ENCODE measurements around the gene CCR7.
"Not testable (repeated sequence)": the region's sequence is repeated elsewhere in the genome, so short reads cannot be mapped to it uniquely, and the experiment has no call there.

The CCR7 gene

DNA sequence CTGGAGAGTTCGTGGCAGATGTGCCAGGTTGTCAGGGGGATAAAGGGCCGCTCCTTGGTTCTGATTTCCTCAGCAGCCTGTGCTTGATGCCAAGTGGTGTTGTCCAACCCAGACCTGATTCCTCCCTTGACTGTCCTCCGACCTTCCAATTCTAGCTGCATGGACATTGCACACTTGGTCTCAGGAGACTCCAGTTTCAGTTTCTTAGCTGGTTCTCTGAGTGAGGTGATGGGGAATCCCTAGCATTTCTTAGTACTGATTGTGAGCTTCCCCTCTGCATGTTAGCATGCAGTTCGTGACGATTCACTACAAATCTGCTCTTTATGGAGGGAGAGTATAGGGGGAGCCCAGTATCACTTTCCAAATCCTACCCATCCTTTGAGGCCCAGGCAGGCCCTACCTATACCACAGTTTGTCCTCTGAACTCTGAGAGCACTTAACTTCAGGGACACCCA lies 12.4 kb upstream of the CCR7 start:
- H3K4me3 ChIP-seq (ENCODE audit: low read length) = no peak overlapping the region
- no peak for DNase-seq (ENCODE audit: low read depth)
- TF ChIP-seq CTCF (conservative IDR thresholded peaks at IDR 0.05; ENCODE audit: low read depth, low read length) = no peak

DNA sequence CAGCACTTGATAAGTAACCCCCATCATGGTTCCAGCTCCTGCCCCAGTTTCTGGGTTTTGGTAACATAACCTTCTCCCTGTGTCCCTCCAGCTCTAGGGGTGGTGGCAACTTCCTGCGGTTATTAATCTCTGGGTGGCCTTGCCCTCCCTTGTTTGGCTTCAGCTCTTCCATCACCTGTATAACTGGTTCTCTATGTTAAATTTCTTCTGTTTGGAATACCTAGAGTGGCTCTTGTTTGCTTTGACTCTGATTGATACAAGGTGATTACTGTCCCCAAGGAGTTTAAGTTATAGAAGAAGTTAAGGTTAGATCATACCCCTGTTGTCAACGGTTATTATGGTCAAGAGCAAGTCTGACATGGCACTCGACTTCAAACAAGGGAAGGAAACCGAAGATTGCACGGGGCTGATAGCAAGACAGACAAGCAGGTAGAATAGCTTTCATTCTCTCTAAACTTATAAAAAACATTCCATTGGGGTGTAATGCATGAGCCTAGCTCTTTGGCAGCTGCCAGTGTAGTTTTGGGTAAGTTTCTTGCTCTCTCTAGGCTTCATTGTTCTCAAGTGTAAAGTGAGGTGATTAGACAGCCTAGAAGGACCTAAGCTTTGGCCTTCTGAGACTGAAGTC lies 11.0 kb upstream of the CCR7 start:
- H3K4me3 ChIP-seq (ENCODE audit: low read length) = no peak overlapping the region
- no peak for TF ChIP-seq CTCF (conservative IDR thresholded peaks at IDR 0.05; ENCODE audit: low read depth, low read length)
- no peak for DNase-seq (ENCODE audit: low read depth)

- H3K4me3 ChIP-seq (ENCODE audit: low read length) = no peak overlapping the region
- no peak for TF ChIP-seq CTCF (conservative IDR thresholded peaks at IDR 0.05; ENCODE audit: low read depth, low read length)
- no peak for DNase-seq (ENCODE audit: low read depth)
Measured at GRCh38 chr17:40574292-40574691, 9.0 kb upstream of the CCR7 start.

GRCh38 chr17:40572245-40572993 lies 7.1 kb upstream of the CCR7 start:
- DNase-seq (ENCODE audit: low read depth); H3K4me3 ChIP-seq (ENCODE audit: low read length): not testable (repeated sequence)

DNA sequence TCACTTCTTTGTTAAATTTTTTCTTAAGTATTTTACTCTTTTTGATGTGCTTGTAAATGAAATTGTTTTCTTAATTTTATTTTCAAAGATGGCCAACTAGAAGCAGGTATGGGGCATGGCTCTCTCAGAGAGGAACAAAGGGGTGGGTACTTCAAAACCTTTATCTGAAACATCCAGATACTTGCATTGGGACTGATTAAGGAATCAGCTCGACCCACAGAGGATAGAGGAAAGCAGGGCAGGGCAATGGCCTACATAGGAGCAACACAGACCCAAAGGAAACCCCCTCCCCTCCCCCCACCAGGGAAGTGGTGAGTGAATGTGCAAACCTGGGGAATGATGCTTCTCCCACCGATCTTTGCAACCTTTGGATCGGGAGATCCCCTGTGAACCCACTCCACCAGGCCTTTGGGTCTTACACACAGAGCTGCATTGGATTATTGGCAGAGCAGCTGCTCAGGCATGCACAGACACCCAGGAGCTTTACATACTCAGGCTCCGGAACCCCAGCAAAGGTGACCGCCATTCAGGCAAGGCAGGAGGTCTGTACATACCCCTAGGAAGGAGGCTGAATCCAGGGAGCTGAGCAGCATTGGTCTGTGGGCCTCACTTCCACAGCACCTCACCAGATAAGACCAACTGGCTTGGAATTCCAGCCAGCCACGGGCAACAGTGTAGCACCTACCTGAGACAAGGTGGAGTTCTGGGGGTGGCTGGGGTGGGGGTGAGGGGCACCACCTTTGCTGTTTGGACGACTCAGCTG lies 3.0 kb upstream of the CCR7 start:
- TF ChIP-seq CTCF (conservative IDR thresholded peaks at IDR 0.05; ENCODE audit: low read depth, low read length) = no peak
- no peak for DNase-seq (ENCODE audit: low read depth)
- H3K4me3 ChIP-seq (ENCODE audit: low read length) = no peak overlapping the region

DNA sequence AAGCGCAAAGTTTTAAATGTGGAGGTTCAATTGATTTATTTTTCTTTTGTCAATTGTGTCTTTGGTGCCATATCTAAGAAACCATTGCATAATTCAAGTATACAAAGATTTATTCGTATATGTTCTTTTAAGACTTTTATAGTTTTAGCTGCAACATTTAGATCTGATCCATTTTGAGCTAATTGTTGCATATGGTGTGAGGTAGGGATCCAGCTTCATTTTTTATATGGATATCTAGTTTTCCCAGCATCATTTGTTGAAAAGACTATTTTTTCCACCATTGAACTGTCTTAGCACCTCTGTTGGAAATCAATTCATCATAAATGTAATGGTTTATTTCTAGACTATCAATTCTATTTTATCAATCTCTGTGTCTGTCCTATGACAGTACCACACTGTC lies 2.1 kb upstream of the CCR7 start:
- no peak for TF ChIP-seq CTCF (conservative IDR thresholded peaks at IDR 0.05; ENCODE audit: low read depth, low read length)
- H3K4me3 ChIP-seq (ENCODE audit: low read length) = no peak overlapping the region
- DNase-seq (ENCODE audit: low read depth) = no peak

DNA sequence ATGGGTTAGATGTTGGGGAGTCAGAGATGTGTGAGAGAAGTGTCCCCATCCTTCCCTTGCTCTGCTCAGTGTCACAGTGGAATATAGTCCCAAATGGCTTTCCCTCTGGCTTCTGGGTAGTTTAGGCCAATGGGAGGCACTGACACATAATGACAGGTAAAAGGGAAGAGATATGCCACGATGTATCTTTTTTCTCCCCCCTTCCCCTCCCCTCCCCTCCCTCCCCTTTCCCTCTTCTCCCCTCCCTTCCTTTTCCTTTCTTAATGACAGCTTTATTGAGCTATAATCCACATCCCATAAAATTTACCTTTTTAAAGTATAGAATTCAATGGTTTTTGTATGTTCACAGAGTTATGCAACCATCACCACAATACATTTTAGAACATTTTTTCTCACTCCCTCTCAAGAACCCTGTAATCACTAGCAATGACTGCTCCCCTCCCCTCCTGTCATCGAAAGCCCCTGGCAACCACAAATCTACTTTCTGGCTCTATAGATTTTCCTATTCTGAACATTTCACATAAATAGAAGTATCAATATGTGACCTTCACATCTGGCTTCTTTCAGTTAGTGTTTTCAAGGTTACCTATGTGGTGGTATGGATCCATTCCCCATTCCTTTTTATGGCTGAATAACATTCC lies 617 bp upstream of the CCR7 start:
- H3K4me3 ChIP-seq (ENCODE audit: low read length) = no peak overlapping the region
- no peak for DNase-seq (ENCODE audit: low read depth)
- TF ChIP-seq CTCF (conservative IDR thresholded peaks at IDR 0.05; ENCODE audit: low read depth, low read length) = no peak
